GM18868 (cell line): ENCODE measurements around the gene ANKS1A.

ENCODE experiments used
- ATAC-seq: cut with Tn5 transposase; IDR thresholded peaks from one replicate; pipeline ENCODE4 v1.9.1; 2021; ENCODE audit warnings: mild to moderate bottlenecking, moderate library complexity; ENCODE audit not compliant: unreplicated experiment

Gene ANKS1A

DNA sequence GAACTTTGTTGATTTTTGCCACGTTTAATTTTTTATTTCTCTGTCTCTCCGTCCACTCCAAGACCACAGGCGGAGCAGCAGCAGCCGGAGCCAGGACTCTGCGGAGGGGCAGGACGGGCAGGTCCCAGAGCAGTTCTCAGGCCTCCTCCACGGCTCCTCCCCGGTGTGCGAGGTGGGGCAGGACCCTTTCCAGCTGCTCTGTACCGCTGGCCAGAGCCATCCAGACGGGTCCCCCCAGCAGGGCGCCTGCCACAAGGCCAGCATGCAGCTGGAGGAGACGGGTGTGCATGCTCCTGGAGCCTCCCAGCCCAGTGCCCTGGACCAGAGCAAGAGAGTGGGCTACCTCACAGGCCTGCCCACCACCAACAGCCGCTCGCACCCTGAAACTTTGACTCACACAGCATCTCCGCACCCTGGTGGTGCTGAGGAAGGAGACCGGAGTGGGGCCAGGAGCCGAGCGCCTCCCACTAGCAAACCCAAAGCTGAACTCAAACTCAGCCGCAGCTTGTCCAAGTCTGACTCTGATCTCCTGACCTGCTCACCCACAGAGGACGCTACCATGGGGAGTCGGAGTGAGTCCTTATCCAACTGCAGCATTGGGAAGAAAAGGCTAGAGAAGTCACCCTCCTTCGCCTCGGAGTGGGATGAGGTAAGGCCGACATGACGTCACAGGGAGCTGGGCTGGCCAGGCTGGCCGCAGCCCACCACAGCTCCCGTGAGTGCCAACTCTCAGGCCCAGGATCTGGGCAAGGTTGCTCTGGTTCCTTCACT is 128.5 kb downstream of the ANKS1A start:
- no peak for ATAC-seq

DNA sequence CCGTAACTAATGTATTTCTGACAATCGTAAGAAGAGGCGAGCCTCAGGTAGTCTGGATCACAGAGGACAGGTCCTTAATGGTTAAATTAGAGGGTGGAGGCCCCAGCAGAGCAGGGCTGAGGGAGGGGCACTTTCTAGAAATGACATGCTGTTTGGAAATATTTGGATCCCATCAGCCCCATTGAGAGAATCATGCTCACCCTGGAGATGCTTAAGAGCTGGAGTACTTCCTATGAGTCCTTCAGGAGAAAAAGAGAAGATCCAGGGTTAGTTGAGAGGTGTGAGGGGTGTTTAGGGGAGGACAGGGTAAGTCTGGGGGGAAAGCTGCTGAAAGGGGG is 129.1 kb downstream of the ANKS1A start:
- ATAC-seq, result no peak

DNA sequence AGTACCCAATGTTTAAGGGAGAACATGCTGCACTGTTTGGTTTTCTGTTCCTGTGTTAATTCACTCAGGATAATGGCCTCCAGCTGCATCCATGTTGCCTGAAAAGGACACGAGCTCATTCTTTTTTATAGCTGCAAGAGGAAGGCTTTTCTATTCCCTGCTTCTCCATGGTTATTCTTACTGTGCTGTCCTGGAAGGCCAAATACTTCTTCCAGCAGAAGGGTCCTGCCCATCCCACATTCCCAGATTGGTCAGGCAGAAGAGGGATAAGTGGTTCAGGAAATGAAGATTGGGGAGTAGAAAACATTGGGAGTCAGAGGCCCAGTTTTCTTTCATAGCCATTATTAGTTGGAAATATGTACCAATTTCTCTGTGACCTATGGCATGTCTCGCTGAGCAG is 129.7 kb downstream of the ANKS1A start:
- ATAC-seq, result no peak

DNA sequence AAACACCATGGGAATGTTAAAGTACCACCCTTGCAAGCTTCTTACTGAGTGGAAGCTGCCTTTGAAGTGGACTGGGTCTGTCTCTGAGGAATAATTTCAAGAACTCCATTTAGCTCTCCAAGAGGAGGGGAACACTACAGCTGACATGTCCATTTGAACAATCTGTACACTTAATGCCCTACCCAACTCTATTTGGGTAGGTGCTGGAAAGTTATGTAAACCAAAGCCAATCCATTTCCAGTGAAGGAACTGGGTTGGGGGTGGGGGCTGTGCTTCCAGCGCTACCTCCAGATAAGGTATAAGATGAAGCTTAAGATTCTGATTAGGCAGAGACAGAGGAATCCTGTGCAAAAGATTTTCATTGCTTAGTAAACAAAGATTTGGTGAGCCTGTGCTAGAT is 130.1 kb downstream of the ANKS1A start:
- no peak for ATAC-seq

DNA sequence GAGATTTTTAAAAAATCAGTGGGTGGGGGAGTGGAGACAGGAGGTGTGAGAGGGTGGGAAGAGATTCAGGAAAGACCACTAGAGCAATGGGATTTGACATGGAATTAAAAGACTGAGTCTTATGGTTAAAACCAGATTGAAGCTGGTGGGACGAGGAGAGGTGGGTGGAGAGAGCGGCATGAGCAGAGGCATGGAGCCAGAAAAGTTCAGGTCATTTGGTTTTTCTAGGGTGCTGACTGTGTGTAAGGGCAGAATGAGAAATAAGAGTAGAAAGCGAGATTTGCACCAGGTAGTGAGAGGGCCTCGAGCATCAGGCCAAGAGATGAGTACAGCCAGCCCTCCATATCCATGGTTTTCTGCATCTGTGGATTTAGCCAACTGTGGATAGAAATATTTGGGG is 130.8 kb downstream of the ANKS1A start:
- ATAC-seq, result no peak

DNA sequence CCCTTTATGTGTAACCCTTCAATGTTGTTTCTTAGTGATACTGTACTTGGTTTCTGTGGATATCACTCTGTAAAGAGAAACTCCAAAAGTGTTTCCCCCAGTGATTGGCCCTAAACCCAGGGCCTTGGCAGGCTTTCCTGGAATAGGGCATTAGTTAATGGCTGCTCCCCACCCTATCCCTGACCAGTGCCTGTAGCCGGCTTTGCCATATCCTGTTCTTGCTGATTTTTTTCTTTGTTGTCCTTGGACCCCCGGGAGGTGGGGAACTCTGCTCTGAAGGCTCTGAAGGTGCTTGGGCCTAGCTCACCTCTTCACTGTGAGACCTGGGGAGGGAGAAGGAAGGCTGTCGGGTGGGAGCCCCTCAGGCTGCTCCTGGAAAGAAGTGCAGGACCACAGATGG is 131.9 kb downstream of the ANKS1A start:
- no peak for ATAC-seq

DNA sequence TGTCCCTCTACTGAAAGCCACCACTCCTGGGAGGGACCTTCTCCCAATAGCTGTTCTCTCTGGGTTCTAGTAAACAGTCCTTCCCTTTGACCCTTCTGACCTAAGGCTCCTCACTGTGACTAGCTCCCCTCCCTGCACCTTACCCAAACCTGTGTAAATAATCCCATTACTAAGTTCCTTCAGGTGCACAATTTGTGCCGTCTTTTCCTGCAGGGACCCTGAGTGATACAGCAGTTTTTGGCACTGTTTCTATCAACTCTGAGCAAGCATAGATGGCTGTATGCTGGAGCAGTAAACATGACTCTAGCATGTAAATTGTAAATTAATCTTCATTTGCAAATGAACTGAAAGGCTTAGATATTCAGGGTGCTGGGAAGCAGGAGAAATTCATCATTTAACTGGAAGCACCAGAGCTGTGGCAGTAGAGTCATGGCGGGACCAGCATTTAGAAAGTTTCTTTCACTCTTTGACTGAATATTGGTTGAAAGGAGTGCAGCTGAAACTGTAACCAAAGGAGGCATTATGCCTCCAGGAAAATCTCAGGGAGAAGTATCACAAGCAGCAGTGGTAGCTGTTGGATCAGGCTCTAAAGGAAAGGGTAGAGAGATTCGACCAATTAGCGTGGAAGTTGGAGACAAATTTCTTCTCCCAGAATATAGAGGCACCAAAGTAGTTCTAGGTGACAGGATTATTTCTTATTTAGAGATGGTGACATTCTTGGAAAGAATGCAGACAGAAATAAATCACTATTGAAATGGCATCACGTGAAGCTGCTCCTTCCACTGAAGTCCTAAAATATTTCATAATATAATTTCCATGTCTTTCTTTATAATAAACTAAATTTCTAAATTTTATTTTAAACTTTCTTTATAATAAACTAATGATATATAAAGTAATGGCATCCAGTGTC is 134.3 kb downstream of the ANKS1A start:
- ATAC-seq, result no peak

DNA sequence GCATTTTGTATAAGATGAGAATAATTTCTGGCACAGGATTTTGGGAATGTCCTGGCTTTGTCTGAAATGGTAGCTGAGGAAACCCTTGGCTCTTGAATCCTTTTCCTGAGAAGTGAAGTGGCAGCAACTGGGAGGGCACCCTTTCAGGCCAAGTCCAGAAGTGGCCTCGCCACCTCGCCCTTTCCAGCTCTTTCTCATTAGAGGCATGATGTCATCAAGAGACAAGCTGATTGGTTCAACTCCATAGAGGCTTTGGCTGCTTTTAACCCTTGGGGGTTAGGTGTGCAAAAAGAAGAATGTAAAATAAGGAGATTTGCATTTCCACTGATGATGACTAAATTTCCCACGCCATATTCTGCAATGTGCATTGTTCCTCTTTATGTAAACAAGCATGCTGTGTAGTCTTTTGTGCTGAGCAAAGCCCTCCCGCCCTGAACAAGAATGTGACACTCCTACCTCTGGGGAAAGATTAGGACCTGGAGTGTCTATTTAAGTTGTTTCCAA is 135.5 kb downstream of the ANKS1A start:
- ATAC-seq, result no peak

DNA sequence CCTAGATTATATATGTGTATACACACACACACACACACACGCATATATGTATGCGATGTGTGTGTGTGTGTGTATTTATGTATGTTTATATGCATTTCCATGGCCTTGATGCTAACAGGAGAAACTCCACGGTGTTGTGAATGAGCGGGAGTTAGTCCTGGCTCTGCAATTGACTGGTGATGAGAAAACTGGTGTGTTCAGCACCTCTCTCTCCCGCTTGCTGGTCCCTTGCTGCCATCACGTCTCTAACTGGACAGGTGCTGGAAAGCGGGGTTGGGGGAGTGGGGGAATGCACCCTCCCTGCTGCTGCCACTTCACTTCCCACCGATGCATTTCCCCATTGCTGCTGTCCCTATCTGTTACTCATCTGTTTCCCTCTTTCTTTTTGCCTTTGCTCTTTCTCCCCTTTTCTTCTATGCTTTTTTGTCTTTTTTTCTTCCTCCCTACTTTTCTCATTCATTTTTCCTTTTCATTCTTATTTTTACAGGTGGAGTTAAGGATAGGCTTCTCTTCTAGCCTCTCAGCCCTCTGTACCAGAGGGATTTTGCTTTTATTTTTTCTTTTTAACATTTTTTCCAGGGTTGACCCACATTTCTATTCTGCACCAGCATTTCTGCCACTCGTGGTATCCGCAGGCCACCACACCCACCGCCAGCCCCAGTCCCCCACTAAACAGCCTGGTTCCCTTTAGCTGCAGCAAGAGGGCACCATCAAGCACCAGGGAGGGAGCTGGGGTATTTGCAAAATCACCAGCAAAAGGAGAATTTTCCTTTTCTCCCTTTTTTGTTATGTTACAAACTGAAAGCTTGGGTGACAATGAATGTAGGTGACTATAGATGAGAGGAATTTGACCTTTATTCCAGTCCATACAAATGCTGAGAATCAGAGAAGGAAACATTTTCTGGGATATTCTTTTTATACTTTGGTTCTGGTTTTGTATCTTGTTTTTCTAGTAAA is 136.5 kb downstream of the ANKS1A start:
- no peak for ATAC-seq

DNA sequence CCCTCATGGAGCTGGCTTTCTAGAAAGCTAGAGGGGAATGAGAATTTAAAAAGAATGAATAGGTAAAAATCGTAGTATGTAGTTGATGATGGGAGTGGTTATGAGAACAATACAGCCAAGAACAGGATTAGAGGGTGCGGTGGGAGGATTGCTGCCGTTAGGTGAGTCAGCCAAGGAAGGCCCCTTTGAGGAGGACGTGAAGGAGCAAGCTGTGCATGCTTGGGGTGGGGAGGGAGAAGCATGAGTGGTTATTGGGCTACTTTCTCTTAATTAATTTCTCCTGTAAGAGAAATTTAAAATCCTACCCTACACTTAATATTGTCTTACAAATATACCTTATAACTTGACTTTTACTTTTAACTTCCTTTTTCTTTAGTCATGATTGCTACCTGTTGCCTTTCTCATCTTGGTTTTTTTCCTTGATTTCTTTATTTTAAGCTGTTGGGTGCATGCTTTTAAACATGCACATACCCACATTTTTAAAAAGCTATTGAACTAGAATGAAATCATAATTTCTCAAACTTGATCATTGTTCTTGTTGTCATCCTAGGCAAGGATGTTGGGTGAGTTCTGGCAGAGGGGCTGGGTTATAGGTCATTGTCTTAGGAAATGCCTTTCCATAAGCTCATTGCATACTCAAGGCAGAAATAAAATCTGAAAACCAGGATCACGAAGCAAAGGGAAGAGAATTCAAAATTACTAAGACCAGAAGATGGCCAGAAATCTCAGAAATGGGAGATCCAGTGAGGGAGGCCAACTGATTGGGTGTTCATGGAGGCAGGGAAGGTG is 137.6 kb downstream of the ANKS1A start:
- ATAC-seq, result no peak

DNA sequence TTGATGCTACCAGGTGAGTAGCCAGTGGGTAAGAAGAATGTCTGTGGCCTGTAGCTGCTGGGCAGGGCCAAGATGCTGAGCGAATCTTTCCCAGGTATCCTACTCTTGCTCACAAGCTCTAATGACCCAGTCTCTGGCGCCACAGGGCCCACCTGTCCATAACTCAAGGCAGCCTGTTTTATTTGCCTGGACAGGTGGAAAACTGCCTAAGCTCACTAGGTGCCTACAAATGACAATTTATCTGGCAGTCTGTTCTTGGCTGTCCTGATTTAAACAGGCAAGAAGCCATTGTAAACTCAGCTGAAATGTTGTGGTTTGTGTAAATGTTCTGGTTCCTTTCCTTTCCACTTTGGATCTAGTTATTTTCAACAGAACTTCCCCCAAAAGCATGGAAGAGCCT is 138.8 kb downstream of the ANKS1A start:
- ATAC-seq, result no peak

DNA sequence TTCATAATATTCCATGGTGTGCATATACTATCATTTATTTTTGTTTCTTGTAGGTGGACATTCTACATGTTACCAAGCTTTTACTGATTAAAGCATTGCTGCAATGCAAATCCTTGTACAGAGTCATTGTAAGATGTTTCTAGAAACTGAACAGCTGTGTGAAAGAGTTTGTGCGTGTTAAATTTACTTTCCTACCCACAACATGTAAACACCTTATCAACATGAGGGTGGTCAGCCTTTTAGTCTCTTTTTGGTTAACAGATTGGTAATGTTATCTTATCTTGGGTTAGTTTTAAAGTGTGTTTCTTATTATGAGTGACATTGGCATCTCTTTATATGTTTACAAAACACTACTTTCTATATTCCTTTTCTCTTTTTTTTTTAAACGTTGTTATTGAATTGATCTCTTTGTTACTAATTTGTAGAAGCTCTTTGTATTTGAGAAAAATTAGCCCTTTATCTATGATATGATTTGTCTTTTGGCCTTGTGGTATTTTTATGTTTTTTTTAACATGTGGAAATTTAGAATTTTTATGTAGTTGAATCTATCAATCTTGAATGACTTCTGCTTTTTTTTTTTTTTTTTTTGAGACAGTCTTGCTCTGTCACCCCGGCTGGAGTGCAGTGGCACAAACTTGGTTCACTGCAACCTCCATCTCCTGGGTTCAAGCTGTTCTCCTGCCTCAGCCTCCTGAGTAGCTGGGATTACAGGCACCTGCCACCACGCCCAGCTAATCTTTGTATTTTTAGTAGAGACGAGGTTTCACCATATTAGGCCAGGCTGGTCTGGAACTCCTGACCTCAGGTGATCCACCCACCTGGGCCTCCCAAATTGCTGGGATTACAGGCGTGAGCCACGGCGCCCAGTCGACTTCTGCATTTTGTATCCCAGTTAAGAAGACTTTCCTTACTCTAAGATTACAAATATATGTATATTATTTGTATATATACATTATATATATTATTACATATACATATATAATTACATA is 140.0 kb downstream of the ANKS1A start:
- no peak for ATAC-seq

DNA sequence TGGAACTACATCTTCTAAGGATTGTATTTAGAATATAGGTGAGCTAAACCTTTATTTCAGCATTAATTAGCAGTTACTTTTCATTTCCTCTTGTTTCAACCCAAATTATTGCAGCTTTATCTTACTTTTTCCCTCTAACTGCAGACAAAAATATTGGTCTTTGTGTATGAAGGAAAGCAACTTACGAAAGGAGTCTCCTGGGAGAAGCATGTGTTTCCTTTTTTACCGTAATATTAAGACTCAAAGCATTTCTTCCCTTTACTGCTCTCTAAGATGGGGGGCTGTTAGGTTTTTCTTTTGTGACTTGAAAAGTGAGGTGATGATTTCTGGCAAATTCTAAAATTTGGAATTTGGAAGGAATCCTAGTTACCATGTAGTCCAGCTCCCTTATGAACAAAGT is 141.0 kb downstream of the ANKS1A start:
- no peak for ATAC-seq

DNA sequence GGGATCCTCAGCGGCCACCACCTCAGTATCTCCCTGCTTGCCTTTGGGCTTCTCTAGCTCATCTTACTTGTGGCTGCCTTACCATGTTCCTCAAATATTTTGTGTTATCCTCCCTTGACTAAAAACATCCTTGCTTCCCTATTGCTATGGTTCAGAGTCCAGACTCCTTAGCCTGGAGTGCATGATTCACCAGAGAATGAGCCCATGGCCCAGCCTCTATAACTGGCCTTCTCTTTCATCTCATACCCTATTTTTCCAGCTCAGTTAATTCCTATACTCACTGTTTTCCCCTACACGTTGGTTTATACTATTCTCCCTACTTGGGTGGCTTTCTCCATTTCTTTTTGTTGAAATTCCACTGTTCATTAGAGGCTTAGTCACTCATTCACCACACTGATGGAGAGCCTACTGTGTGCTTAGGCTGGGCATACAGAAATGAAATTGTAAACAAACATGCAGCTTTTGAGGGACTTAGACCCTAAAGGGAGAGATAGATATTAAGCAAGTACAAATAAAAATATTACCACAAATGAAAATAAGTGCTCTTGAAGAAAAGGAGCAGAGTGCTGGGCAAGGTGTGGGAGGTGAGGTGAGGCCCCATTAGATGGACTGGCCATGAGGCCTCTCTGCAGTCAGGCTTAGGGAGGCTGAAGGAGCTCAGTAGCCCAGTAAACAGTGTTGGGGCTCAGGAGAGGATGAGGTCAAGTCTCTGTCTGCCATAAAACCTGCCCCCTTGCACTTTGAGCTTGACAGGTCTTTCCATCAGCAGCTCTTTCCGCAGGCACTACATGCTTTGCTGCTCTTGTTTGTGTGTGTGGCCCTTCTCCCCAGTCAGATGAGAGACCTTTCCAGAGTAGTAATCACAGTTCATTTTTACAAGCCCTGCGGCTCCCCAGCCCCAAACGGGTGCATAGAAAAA is 142.8 kb downstream of the ANKS1A start:
- no peak for ATAC-seq

DNA sequence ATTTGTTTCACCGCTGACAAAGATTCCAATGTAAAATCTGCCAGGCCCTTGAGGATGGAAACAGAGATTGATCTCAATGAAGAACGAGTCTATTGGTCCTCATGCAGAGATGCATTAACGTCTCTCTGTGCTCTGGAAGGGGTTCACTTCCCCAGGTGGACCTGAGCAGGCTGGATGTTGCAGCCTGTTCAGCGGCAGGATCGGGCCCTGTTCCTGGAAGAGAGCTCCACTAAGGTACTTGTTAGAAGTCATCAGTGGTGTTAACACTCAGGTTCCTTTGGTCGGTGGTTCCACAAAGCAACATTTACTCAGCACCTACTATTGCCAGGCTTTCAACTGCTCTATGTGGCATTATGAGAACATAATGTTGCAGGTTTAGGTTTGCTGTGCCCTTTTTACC is 144.6 kb downstream of the ANKS1A start:
- ATAC-seq, result no peak

DNA sequence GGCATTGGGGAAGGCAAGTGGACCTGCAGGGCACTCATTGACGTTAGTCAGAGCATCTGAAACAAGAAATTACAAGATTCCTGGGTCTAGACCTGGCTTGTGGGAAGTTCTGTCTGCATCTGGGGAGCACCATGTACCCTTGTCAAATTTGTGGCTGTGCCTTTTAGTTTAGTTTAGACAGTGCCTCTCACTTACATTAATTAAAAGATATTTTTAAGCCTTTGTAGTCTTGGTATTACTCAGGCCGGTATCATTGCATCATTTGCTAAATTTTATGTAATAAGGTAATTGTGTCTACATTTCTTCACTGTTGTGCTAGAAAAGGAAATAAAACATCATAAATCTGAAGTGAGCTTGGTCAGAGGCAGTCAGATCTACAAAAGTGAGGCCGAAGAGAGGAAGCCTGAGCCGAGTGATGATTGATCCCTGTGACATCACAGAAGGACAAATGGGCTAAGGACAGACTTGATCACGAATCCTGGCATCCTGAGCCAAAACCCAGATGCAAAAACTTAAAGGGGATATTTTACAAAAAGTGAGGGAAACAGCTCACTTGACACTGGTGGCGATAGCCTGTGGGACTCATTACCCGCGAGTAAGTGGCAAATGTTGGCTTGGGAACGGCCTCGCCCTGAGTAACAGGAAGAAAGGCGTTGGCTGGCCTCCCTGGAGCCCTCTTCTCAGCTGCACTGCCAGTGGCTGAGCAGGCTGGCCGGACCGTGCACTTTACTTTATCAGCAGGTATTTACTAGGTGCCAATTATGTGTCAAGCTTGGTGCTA is 145.5 kb downstream of the ANKS1A start:
- no peak for ATAC-seq

DNA sequence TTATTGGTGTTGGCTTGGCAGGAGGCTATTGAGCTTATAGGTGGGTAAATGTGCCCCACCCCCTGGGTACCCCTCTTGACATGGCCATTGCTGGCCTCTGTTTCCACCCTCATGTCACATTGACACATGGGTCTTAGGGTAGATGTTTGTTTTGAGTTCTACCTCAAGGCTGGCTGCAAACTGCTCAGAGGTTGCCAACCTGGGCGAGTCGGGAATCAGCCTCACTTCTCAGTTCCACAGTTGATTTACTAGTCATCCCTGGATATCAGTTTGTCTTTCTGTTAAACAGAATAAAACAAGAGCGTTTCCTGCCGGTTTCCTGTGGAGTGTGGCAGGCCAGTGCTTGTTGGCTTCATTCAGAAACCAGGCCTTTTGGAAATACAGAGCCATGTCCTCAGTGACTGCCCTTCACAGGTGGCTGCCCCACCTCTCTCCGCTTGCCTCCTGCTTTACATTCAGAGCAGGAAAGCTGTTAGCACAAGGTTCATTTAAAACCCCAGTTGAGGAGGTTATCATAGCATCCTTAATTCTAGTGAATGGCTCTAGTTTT is 146.5 kb downstream of the ANKS1A start:
- ATAC-seq, result no peak
